Testis (tissue), 3 donors: Measurements from ENCODE around the gene RAB35. TPM values are rescaled to one million over a fixed set of nuclear protein-coding genes. Genes with fewer than 3 reads are reported as not detected.

Experiments
- DNase-seq: peaks from one replicate; pipeline ENCODE4 v3.0.0-alpha.2; 2019
- H3K27ac ChIP-seq, 2 donors: fragments of 200-600 bp; sonication (generic); one replicate each; pipeline ENCODE4 v1.5.1; 2019
- H3K27me3 ChIP-seq: fragments of 200-600 bp; sonication (generic); one replicate; pipeline ENCODE4 v1.5.1; 2019
- H3K36me3 ChIP-seq: fragments of 200-600 bp; sonication (generic); one replicate; pipeline ENCODE4 v1.5.1; 2017; ENCODE audit warnings: low read depth; ENCODE audit errors: missing control alignments
- H3K4me1 ChIP-seq: fragments of 200-600 bp; sonication (generic); one replicate; pipeline ENCODE4 v1.5.1; 2019
- H3K4me3 ChIP-seq, 2 donors: fragments of 200-600 bp; sonication (generic); one replicate each; pipeline ENCODE4 v1.5.1; 2017 to 2019
- H3K9me3 ChIP-seq: fragments of 200-600 bp; sonication (generic); one replicate; pipeline ENCODE4 v1.5.1; 2017
- POLR2A ChIP-seq: fragments of 450-650 bp; IDR thresholded peaks from one replicate; pipeline ENCODE4 v1.6.1; 2017; ENCODE audit warnings: antibody characterized with exemption, mild to moderate bottlenecking, moderate library complexity
- WGBS, 2 donors: methylation state at CpG; one replicate each; pipeline ENCODE4 v1.1.5; 2018; 5-methylcytosine and 5-hydroxymethylcytosine counted together
- intact Hi-C: fragments of 100-400 bp; cut with DNase I; formaldehyde crosslinking; loops from one replicate; pipeline ENCODE4 v1.15.1; 2023; ENCODE audit warnings: low total_unique reads
- polyA plus RNA-seq: library from polyadenylated mRNA; stranded (reverse); fragments of 350-450 nt; fragmentation: Illumina TruSeq; extraction: RNeasy Lipid Tissue Mini Kit (QIAGEN cat#74804); gene quantifications from one replicate; pipeline ENCODE4 v1.2.3, GENCODE V29; 2014; ENCODE audit warnings: low read depth, low replicate concordance; ENCODE audit not compliant: insufficient read depth
- total RNA-seq, 2 donors: library from RNA; depleted of rRNA; stranded (reverse); fragments of >200 nt; gene quantifications; one replicate each; pipeline ENCODE4 v1.2.3, GENCODE V29; 2016
- TF ChIP-seq, protein P1 (sequence below), 3 experiments: fragments of 450-650 bp in 2 of 3; fragments of 200-600 bp in 1 of 3; sonication (generic) in 1 of 3; IDR thresholded peaks; one replicate each; pipeline ENCODE4 v1.5.1; 2016 to 2019; ENCODE audit warnings: antibody characterized with exemption in 3 of 3, mild to moderate bottlenecking in 2 of 3, moderate library complexity in 1 of 3

The RAB35 gene
- total and polyA plus RNA-seq, 3 donors from 2014 or later, result 21.1 to 27.4 (median 24.4) TPM

DNA sequence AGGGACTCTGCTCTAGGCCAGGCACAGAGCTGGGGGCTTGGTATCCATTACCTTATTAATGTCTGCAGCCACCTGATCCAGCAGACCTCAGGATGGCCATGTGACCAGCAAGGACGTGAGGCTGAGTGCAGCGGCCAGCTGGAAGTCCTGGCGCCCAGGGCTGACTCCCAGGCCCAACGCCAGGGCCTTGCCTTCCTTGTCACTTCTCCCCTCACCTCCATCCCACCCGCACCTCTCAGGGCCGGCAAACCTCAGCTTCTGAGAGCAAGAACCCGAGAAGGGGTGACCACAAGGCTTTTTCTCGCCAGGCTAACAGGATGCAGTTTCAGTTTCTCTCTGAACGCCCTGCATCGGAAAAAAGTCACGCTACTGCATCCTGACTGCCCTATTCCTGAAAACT lies 15.4 kb downstream of the RAB35 start:
- Histone ChIP-seq H3K4me1 (peaks cover 19% of the 10 kb centered on the region), H3K9me3 (no peaks in the 10 kb centered on the region), H3K27me3 (no peaks in the 10 kb centered on the region), H3K27ac (peak overlapping the region; percentile 57 to 59), H3K36me3 (no peaks in the 10 kb centered on the region), H3K4me3 (no peak overlapping the region)
- peak; percentile 56 for DNase-seq
- TF ChIP-seq, protein P1, sequence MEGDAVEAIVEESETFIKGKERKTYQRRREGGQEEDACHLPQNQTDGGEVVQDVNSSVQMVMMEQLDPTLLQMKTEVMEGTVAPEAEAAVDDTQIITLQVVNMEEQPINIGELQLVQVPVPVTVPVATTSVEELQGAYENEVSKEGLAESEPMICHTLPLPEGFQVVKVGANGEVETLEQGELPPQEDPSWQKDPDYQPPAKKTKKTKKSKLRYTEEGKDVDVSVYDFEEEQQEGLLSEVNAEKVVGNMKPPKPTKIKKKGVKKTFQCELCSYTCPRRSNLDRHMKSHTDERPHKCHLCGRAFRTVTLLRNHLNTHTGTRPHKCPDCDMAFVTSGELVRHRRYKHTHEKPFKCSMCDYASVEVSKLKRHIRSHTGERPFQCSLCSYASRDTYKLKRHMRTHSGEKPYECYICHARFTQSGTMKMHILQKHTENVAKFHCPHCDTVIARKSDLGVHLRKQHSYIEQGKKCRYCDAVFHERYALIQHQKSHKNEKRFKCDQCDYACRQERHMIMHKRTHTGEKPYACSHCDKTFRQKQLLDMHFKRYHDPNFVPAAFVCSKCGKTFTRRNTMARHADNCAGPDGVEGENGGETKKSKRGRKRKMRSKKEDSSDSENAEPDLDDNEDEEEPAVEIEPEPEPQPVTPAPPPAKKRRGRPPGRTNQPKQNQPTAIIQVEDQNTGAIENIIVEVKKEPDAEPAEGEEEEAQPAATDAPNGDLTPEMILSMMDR (IDR thresholded peaks at IDR 0.05), result no peak
- TF ChIP-seq POLR2A, result no peak
- 31 to 63% methylated on average over 5 to 11 of the region's 11 CpGs for WGBS, 2 donors
- intact Hi-C loops, result no loop called here

DNA sequence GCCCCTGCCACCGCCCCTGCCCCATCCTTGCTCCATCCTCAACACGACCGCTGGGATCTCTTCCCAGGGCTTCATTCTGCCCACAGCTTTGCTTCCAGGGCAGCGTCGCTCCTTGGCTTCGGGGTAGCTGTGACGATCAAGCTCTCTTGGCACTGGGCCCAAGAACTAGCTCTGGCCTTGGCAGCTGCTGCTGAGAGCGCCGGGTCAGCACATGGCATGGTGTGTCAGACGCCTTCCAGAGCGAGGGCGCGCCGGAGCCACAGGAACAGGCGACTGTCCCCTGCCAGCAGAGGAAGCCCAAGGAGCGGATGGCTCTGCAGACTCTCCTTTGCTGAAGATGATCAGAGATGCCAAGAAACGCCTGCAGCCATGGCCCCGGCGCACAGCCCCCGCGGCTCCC lies 15.9 kb downstream of the RAB35 start:
- no peaks in the 10 kb centered on the region for H3K36me3 ChIP-seq
- no peaks in the 10 kb centered on the region for H3K27me3 ChIP-seq
- no peak overlapping the region for H3K4me3 ChIP-seq
- DNase-seq, result peak; percentile 95
- peaks cover 19% of the 10 kb centered on the region for H3K4me1 ChIP-seq
- TF ChIP-seq POLR2A, result no peak
- TF ChIP-seq, protein P1 (IDR thresholded peaks at IDR 0.05), result no peak
- intact Hi-C loops, result no loop called here
- H3K27ac ChIP-seq, result peak overlapping the region; percentile 57 to 59
- WGBS, 2 donors, result 32 to 38% methylated on average over 6 to 21 of the region's 21 CpGs
- no peaks in the 10 kb centered on the region for H3K9me3 ChIP-seq

DNA sequence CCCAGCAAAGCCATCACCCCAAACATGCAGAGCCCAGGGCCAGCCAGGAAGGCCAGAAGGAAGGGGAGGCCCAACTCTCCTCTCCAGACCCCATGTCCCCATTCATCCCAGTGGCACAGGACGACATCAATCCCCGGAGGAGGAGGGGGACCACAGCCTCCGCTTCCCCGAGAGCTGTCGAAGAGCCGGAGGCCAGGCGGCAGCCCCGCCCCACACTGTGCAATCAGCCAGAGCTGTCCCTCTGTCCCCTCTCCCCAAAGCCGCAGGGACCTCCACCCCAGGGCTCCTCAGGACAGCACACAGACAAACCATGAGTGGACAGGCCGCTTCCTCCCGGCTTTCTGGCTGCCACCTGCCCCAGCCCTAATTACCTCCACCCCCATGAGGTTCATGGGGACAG lies 16.8 kb downstream of the RAB35 start:
- intact Hi-C loops, result no loop called here
- H3K9me3 ChIP-seq, result no peaks in the 10 kb centered on the region

DNA sequence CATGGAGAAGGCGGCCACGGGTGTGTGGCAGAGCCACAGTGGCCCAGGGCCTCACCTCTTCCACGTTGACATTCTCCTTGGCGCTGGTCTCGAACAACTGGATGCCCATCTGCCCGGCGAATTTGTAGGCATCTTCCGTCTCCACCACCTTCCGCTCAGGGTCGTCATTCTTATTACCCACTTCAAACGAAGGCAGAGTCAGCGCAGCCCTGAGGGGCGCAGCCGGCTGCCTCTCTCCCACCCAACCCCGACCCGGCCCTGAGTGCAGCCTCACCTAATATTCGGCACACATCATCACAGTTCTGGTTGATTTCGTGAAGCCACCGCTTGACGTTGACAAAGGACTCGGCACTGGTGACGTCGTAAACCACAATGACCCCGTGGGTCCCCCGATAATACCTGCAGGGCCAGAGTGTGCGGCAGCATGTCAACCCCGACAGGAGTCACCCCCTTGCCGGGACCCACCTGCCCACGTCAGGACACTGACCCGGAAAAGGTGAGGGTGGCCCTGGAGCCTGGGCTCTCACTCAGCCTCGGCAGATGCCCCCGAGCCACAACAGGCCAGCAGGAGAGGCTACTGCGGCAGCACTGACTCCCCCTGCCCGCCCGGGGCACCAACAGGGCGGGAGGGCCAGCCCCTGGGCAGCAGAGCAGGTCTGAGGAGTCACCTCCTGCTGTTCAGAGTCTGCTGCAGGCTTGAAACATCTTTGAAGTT lies 17.6 kb downstream of the RAB35 start:
- H3K27ac ChIP-seq, result no peak overlapping the region
- no peak overlapping the region for H3K4me3 ChIP-seq
- no peaks in the 10 kb centered on the region for H3K27me3 ChIP-seq
- WGBS, 2 donors, result 92 to 96% methylated on average over 30 to 36 of the region's 36 CpGs
- peaks cover 19% of the 10 kb centered on the region for H3K4me1 ChIP-seq
- no peak for TF ChIP-seq POLR2A
- TF ChIP-seq, protein P1 (IDR thresholded peaks at IDR 0.05), result no peak
- intact Hi-C loops, result no loop called here
- no peaks in the 10 kb centered on the region for H3K9me3 ChIP-seq
- no peak for DNase-seq
- H3K36me3 ChIP-seq, result no peaks in the 10 kb centered on the region

More for the DNA sequence above, 16.8 kb downstream of the RAB35 start:
- no peak overlapping the region for H3K4me3 ChIP-seq
- WGBS, 2 donors, result 92 to 100% methylated on average over 4 to 11 of the region's 11 CpGs
- H3K4me1 ChIP-seq, result peaks cover 19% of the 10 kb centered on the region
- H3K36me3 ChIP-seq, result no peaks in the 10 kb centered on the region
- DNase-seq, result no peak
- TF ChIP-seq, protein P1 (IDR thresholded peaks at IDR 0.05), result no peak
- TF ChIP-seq POLR2A, result no peak
- H3K27me3 ChIP-seq, result no peaks in the 10 kb centered on the region
- H3K27ac ChIP-seq, result no peak overlapping the region
